Astrocyte (in vitro differentiated cells and primary cell): ENCODE results near the gene RNF223. TPM values are rescaled to one million over a fixed set of nuclear protein-coding genes. Genes with fewer than 3 reads are reported as not detected.

Experiments used
- DNase-seq: peaks from one replicate; pipeline ENCODE4 v3.0.0-alpha.2; 2010; ENCODE audit warnings: low read depth
- FAIRE-seq: peaks from 2 replicates; lab custom pipeline; 2011; peaks lifted over from hg19 to GRCh38; lab: Jason Lieb, UNC
- H2AFZ ChIP-seq: 2 replicates; pipeline ENCODE4 v1.6.0; 2012; ENCODE audit warnings: low read depth, low read length, inconsistent platforms
- H3K27ac ChIP-seq: 2 replicates; pipeline ENCODE4 v1.5.1; 2011; ENCODE audit warnings: low read depth, low read length, inconsistent platforms
- H3K27me3 ChIP-seq: 2 replicates; pipeline ENCODE4 v1.6.0; 2011; ENCODE audit warnings: low read length, inconsistent platforms; ENCODE audit not compliant: insufficient read depth
- H3K36me3 ChIP-seq: 2 replicates; pipeline ENCODE4 v1.5.1; 2011; ENCODE audit warnings: low read length, inconsistent platforms; ENCODE audit not compliant: insufficient read depth
- H3K4me1 ChIP-seq: 2 replicates; pipeline ENCODE4 v1.5.1; 2011; ENCODE audit warnings: low read length, inconsistent platforms; ENCODE audit not compliant: insufficient read depth
- H3K4me2 ChIP-seq: 2 replicates; pipeline ENCODE4 v1.6.0; 2012; ENCODE audit warnings: low read length, inconsistent platforms
- H3K4me3 ChIP-seq: 2 replicates; pipeline ENCODE4 v1.5.1; 2011; ENCODE audit warnings: low read depth, mild to moderate bottlenecking, low read length, inconsistent platforms; ENCODE audit not compliant: insufficient read depth
- H3K79me2 ChIP-seq: 2 replicates; pipeline ENCODE4 v1.6.0; 2012; ENCODE audit warnings: mild to moderate bottlenecking, low read length, inconsistent platforms; ENCODE audit not compliant: insufficient read depth
- H3K9ac ChIP-seq: 2 replicates; pipeline ENCODE4 v1.6.0; 2012; ENCODE audit warnings: mild to moderate bottlenecking, low read length, inconsistent platforms
- H3K9me3 ChIP-seq: 2 replicates; pipeline ENCODE4 v1.5.1; 2012; ENCODE audit warnings: low read depth, mild to moderate bottlenecking, low read length, inconsistent platforms; ENCODE audit not compliant: insufficient read depth
- H4K20me1 ChIP-seq: 2 replicates; pipeline ENCODE4 v1.6.0; 2012; ENCODE audit warnings: low read length, inconsistent platforms; ENCODE audit not compliant: insufficient read depth
- H3K27ac Mint-ChIP-seq: one replicate; pipeline ENCODE4 v1.8.0; 2021; ENCODE audit warnings: mild to moderate bottlenecking, mixed read lengths; ENCODE audit not compliant: unreplicated experiment
- H3K27me3 Mint-ChIP-seq: one replicate; pipeline ENCODE4 v1.8.0; 2021; ENCODE audit warnings: low read depth, mixed read lengths; ENCODE audit not compliant: unreplicated experiment
- H3K36me3 Mint-ChIP-seq: one replicate; pipeline ENCODE4 v1.8.0; 2021; ENCODE audit warnings: low read depth, mixed read lengths; ENCODE audit not compliant: unreplicated experiment
- H3K4me1 Mint-ChIP-seq: one replicate; pipeline ENCODE4 v1.8.0; 2021; ENCODE audit warnings: low read depth, mixed read lengths; ENCODE audit not compliant: unreplicated experiment
- H3K4me3 Mint-ChIP-seq: one replicate; pipeline ENCODE4 v1.8.0; 2021; ENCODE audit warnings: mild to moderate bottlenecking, moderate library complexity, mixed read lengths; ENCODE audit not compliant: unreplicated experiment
- H3K9me3 Mint-ChIP-seq: one replicate; pipeline ENCODE4 v1.8.0; 2021; ENCODE audit warnings: mild to moderate bottlenecking, mixed read lengths; ENCODE audit not compliant: unreplicated experiment
- EZH2 ChIP-seq: IDR thresholded peaks from 2 replicates; pipeline ENCODE4 v1.6.1; 2012; ENCODE audit warnings: mild to moderate bottlenecking, low read length, inconsistent platforms; ENCODE audit not compliant: insufficient read depth
- total RNA-seq: library from RNA; stranded (reverse); gene quantifications from 2 replicates; pipeline ENCODE4 v1.2.1, GENCODE V29; 2021
- TF ChIP-seq, protein P1 (sequence below): IDR thresholded peaks from 2 replicates; pipeline ENCODE4 v1.5.1; 2011; ENCODE audit warnings: low read depth, mild to moderate bottlenecking, inconsistent platforms, low read length, moderate library complexity; ENCODE audit not compliant: insufficient read depth

Gene RNF223
- total RNA-seq, 1 donor from 2014 or later = 0.18 TPM

DNA sequence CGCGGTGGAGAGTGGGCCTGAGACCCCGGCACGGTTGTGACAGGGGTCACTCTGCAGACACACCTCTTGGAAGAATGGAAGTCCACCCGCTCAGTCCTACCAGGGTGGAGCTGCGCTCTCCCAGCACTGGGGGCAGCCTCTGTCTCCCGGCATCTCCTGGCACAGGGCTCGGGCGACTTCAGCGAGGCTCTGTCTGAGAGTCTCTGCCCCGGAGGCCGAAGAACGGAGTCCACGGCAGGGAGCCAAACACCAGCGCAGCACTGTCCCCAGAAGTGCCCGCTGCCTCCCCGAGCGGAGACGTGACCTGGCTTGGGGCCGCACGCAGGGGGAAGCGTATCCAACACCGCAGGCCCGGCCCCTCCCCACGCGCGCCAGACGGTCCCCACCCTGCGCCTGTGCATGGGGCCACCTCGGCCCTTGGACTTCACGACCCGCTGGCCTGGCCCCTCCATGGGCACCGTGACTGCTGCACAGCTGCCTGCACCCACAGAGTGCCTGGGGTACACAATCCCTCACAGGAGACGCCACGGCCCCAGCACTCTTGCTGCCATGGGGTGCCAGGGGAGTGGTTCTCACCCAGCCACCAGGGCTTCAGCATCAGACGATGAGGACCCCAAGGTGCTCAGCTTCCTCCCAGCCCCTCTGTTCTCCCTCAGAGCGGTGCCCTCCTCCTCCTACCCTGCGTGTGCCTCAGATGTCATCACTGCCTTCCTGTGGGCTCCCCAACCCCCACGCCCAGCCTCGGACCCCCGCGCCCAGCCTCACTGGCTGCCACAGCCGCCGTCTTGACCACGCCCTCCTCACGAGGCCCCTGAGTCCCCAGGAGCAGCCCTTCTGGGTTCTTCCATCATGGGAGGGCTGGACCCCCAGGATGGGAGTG is 14.9 kb upstream of the RNF223 start:
- no peaks in the 10 kb centered on the region for H3K4me1 ChIP-seq

DNA sequence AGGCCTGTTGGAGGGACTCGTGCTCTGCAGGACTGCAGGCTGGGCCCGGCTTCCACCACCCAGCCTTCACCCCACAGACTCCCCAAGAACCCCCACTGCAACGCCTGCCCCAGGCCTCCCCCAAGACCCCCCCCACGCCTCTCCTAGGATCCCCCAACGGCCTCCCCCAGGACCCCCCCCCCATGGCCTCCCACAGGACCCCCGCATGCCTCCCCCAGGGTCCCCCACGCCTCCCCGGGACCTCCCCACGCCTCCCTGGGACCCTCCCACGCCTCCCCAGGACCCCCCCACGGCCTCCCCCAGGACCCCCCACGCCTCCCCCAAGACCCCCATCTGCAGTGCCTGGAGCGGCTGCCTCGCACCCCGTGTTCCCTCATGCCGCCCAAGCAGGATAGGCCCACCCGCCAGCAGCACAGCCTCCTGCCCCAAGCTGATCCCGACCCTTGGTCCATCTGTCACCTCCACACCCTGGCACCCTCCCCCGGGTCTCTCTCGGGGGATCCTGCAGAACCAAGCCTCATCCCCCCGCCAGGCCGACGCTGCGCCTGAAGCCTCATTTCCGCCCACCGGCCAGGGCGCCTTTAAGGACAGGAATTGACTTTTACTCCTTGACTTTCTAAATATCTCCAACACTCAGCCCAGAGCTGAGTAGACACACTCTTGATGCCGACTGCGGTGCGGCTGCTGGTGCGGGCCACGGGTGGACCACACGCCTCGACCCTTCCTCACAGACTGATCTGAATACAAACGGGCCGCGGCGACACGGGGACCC is 14.1 kb upstream of the RNF223 start:
- no peak for DNase-seq

More for the DNA sequence above, 14.9 kb upstream of the RNF223 start:
- H4K20me1 ChIP-seq = no peaks in the 10 kb centered on the region
- no peaks in the 10 kb centered on the region for H3K9me3 Mint-ChIP-seq
- H3K36me3 Mint-ChIP-seq = peaks cover 4% of the 10 kb centered on the region
- H3K79me2 ChIP-seq = no peaks in the 10 kb centered on the region
- DNase-seq (no peak), FAIRE-seq (no peak)
- no peak overlapping the region for H3K27ac Mint-ChIP-seq
- no peaks in the 10 kb centered on the region for H3K27me3 Mint-ChIP-seq
- no peak overlapping the region for H3K9ac ChIP-seq
- H3K4me3 ChIP-seq = no peak overlapping the region
- H3K27ac ChIP-seq = no peak overlapping the region
- no peak overlapping the region for H3K4me2 ChIP-seq
- no peaks in the 10 kb centered on the region for H3K36me3 ChIP-seq
- H3K27me3 ChIP-seq = no peaks in the 10 kb centered on the region
- H3K9me3 ChIP-seq = no peaks in the 10 kb centered on the region
- no peak for TF ChIP-seq EZH2
- TF ChIP-seq, protein P1, sequence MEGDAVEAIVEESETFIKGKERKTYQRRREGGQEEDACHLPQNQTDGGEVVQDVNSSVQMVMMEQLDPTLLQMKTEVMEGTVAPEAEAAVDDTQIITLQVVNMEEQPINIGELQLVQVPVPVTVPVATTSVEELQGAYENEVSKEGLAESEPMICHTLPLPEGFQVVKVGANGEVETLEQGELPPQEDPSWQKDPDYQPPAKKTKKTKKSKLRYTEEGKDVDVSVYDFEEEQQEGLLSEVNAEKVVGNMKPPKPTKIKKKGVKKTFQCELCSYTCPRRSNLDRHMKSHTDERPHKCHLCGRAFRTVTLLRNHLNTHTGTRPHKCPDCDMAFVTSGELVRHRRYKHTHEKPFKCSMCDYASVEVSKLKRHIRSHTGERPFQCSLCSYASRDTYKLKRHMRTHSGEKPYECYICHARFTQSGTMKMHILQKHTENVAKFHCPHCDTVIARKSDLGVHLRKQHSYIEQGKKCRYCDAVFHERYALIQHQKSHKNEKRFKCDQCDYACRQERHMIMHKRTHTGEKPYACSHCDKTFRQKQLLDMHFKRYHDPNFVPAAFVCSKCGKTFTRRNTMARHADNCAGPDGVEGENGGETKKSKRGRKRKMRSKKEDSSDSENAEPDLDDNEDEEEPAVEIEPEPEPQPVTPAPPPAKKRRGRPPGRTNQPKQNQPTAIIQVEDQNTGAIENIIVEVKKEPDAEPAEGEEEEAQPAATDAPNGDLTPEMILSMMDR = no peak
- no peak overlapping the region for H3K4me3 Mint-ChIP-seq
- no peaks in the 10 kb centered on the region for H3K4me1 Mint-ChIP-seq
- H2AFZ ChIP-seq = no peak overlapping the region

More for the DNA sequence above, 14.1 kb upstream of the RNF223 start:
- H4K20me1 ChIP-seq = no peaks in the 10 kb centered on the region
- no peaks in the 10 kb centered on the region for H3K27me3 ChIP-seq
- Mint-ChIP-seq H3K4me1 (no peaks in the 10 kb centered on the region), H3K9me3 (no peaks in the 10 kb centered on the region), H3K27ac (no peak overlapping the region), H3K4me3 (no peak overlapping the region), H3K36me3 (peaks cover 5% of the 10 kb centered on the region), H3K27me3 (peaks cover 2% of the 10 kb centered on the region)
- no peak overlapping the region for H2AFZ ChIP-seq
- H3K27ac ChIP-seq = no peak overlapping the region
- TF ChIP-seq EZH2 = no peak
- TF ChIP-seq, protein P1 = no peak
- no peaks in the 10 kb centered on the region for H3K79me2 ChIP-seq
- H3K4me2 ChIP-seq = no peak overlapping the region
- H3K4me3 ChIP-seq = no peak overlapping the region
- H3K9ac ChIP-seq = no peak overlapping the region
- H3K4me1 ChIP-seq = no peaks in the 10 kb centered on the region
- no peaks in the 10 kb centered on the region for H3K9me3 ChIP-seq
- FAIRE-seq = no peak
- H3K36me3 ChIP-seq = no peaks in the 10 kb centered on the region
